PC-9 (cell line): ENCODE data around the gene SPATS2. TPM values are rescaled to one million over a fixed set of nuclear protein-coding genes. Genes with fewer than 3 reads are reported as not detected.

Experiments used
- BruUV-seq: library from RNA; stranded (reverse); fragments of 400-500 nt; replicated peaks from 2 replicates; lab custom pipeline; 2021; lab: Mats Ljungman, UMichigan
- CTCF ChIA-PET: fragments of 300-600 bp; sonication (Branson Sonifier 250); formaldehyde crosslinking; loops from one replicate; lab custom pipeline; 2022; ENCODE audit warnings: antibody characterized with exemption; lab: Charles Lee
- POLR2A ChIA-PET: fragments of 300-600 bp; sonication (Branson Sonifier 250); formaldehyde crosslinking; loops from one replicate; lab custom pipeline; 2022; ENCODE audit warnings: antibody characterized with exemption; ENCODE audit not compliant: unreplicated experiment; lab: Charles Lee
- DNase-seq, 2 experiments: peaks; one replicate each; pipeline versions ENCODE4 v3.0.0 to v3.0.0-alpha.2; 2015 to 2022; ENCODE audit warnings: mixed read lengths in 1 of 2
- H2AFZ ChIP-seq: fragments of 200-600 bp; sonication (generic); 2 replicates; pipeline ENCODE4 v1.8.1; 2017; ENCODE audit warnings: antibody characterized with exemption
- H3F3A ChIP-seq: fragments of 200-600 bp; sonication (generic); 2 replicates; pipeline ENCODE4 v1.8.1; 2017; ENCODE audit warnings: antibody characterized with exemption, mild to moderate bottlenecking, low read depth; ENCODE audit not compliant: insufficient read depth
- H3K27ac ChIP-seq: fragments of 200-600 bp; sonication (generic); 2 replicates; pipeline ENCODE4 v1.6.1; 2016; ENCODE audit warnings: mixed run types
- H3K27me3 ChIP-seq: fragments of 200-600 bp; sonication (generic); 2 replicates; pipeline ENCODE4 v1.6.1; 2016; ENCODE audit warnings: low read depth, mixed run types; ENCODE audit not compliant: insufficient read depth
- H3K36me3 ChIP-seq: fragments of 200-600 bp; sonication (generic); 2 replicates; pipeline ENCODE4 v1.6.1; 2016; ENCODE audit warnings: low read depth, mixed run types
- H3K4me1 ChIP-seq: fragments of 200-600 bp; sonication (generic); replicated peaks from 2 replicates; pipeline ENCODE4 v1.6.1; 2016; ENCODE audit warnings: mixed run types; ENCODE audit not compliant: insufficient read depth
- H3K4me2 ChIP-seq: fragments of 200-600 bp; sonication (generic); 2 replicates; pipeline ENCODE4 v1.6.1; 2017; ENCODE audit warnings: mixed run types
- H3K4me3 ChIP-seq: fragments of 200-600 bp; sonication (generic); 2 replicates; pipeline ENCODE4 v1.6.1; 2016; ENCODE audit warnings: mixed run types
- H3K79me2 ChIP-seq: fragments of 200-600 bp; sonication (generic); 2 replicates; pipeline ENCODE4 v1.6.1; 2017; ENCODE audit warnings: low read depth, mixed run types
- H3K9me2 ChIP-seq: fragments of 200-600 bp; sonication (generic); 2 replicates; pipeline ENCODE4 v1.8.1; 2017; ENCODE audit warnings: mild to moderate bottlenecking; ENCODE audit not compliant: insufficient read depth
- H3K9me3 ChIP-seq: fragments of 200-600 bp; sonication (generic); 2 replicates; pipeline ENCODE4 v1.8.1; 2016; ENCODE audit warnings: low read depth; ENCODE audit not compliant: insufficient read depth
- H4K20me1 ChIP-seq: fragments of 200-600 bp; sonication (generic); 2 replicates; pipeline ENCODE4 v1.8.1; 2017; ENCODE audit not compliant: insufficient read depth
- CTCF ChIP-seq: fragments of 200-600 bp; sonication (generic); conservative IDR thresholded peaks from 2 replicates; pipeline ENCODE4 v1.6.1; 2017; ENCODE audit warnings: mixed run types, antibody characterized with exemption, mild to moderate bottlenecking, moderate library complexity
- EZH2 ChIP-seq: fragments of 200-600 bp; sonication (generic); IDR thresholded peaks from 2 replicates; pipeline ENCODE4 v1.8.0; 2017; ENCODE audit warnings: antibody characterized with exemption, low read depth
- intact Hi-C: fragments of 100-400 bp; cut with micrococcal nuclease; formaldehyde crosslinking; loops from one replicate; pipeline ENCODE4 v1.10.0; 2022; ENCODE audit not compliant: unreplicated experiment
- total RNA-seq: library from RNA; stranded (reverse); gene quantifications from 2 replicates; pipeline ENCODE4 v1.2.3, GENCODE V29; 2021

Gene SPATS2
- total RNA-seq, 1 experiment from 2014 or later: 65.1 TPM

- CTCF ChIA-PET: no interaction called here
- Histone ChIP-seq H3K9me3 (no peaks in the 10 kb centered on the region), H3K27ac (no peak overlapping the region), H3K27me3 (no peaks in the 10 kb centered on the region), H2AFZ (no peak overlapping the region), H3K4me2 (no peak overlapping the region), H3K79me2 (no peaks in the 10 kb centered on the region), H4K20me1 (no peaks in the 10 kb centered on the region), H3F3A (peaks cover 2% of the 10 kb centered on the region; the same call in 1 of the 2 replicates), H3K4me1 (no peaks in the 10 kb centered on the region), H3K36me3 (no peaks in the 10 kb centered on the region), H3K4me3 (no peak overlapping the region), H3K9me2 (no peaks in the 10 kb centered on the region)
- intact Hi-C loops: no loop called here
- BruUV-seq: no TSS peak
- POLR2A ChIA-PET: no interaction called here
- no peak for DNase-seq
- TF ChIP-seq CTCF (no peak), EZH2 (no peak)
Measured at GRCh38 chr12:49493900-49494299, 126.6 kb downstream of the SPATS2 start.

GRCh38 chr12:49496417-49497360 lies 129.4 kb downstream of the SPATS2 start:
- CTCF ChIA-PET: interaction anchor here (0.5 kb wide), 1 partner anchor 97 kb away, joined by 3 read pairs; no protein-coding TSS in a partner anchor
- BruUV-seq: no TSS peak

GRCh38 chr12:49501895-49502294 lies 134.6 kb downstream of the SPATS2 start:
- H3K4me3 ChIP-seq: no peak overlapping the region
- intact Hi-C loops: no loop called here
- H3K4me2 ChIP-seq: no peak overlapping the region
- no peaks in the 10 kb centered on the region for H3K9me2 ChIP-seq
- no peak overlapping the region for H3K27ac ChIP-seq
- no peaks in the 10 kb centered on the region; the same call in 1 of the 2 replicates for H3K36me3 ChIP-seq
- no peak for DNase-seq
- no peaks in the 10 kb centered on the region for H3K9me3 ChIP-seq
- peaks cover 6% of the 10 kb centered on the region for H3F3A ChIP-seq
- no peak overlapping the region for H2AFZ ChIP-seq
- ChIA-PET CTCF (interaction anchor here (0.5 to 0.6 kb wide), 2 partner anchors 143 to 189 kb away, joined by 3 to 11 read pairs; no protein-coding TSS in a partner anchor), POLR2A (no interaction called here)
- no peaks in the 10 kb centered on the region for H4K20me1 ChIP-seq
- BruUV-seq: no TSS peak
- H3K4me1 ChIP-seq: no peaks in the 10 kb centered on the region
- no peak for TF ChIP-seq CTCF
- TF ChIP-seq EZH2: no peak
- H3K79me2 ChIP-seq: no peaks in the 10 kb centered on the region
- no peaks in the 10 kb centered on the region for H3K27me3 ChIP-seq

More at GRCh38 chr12:49496417-49497360, 129.4 kb downstream of the SPATS2 start:
- DNase-seq: no peak
- Histone ChIP-seq H3K27ac (no peak overlapping the region), H3K9me2 (no peaks in the 10 kb centered on the region), H3K4me3 (no peak overlapping the region), H3K36me3 (no peaks in the 10 kb centered on the region), H3K4me2 (no peak overlapping the region), H3K79me2 (no peaks in the 10 kb centered on the region), H2AFZ (no peak overlapping the region), H3K27me3 (no peaks in the 10 kb centered on the region), H4K20me1 (no peaks in the 10 kb centered on the region), H3F3A (peaks cover 2% of the 10 kb centered on the region; the same call in 1 of the 2 replicates), H3K9me3 (no peaks in the 10 kb centered on the region), H3K4me1 (no peaks in the 10 kb centered on the region)
- intact Hi-C loops: no loop called here
- POLR2A ChIA-PET: no interaction called here
- no peak for TF ChIP-seq EZH2
- no peak for TF ChIP-seq CTCF
